HG03025 (cell line): ENCODE measurements around the gene IRGC.
A peak's percentile ranks its signal among the peaks of the same experiment; 100 is the strongest.
"Not testable (repeated sequence)": the region's sequence is repeated elsewhere in the genome, so short reads cannot be mapped to it uniquely, and the experiment has no call there.

Experiments used
- ATAC-seq: cut with Tn5 transposase; IDR thresholded peaks from one replicate; pipeline ENCODE4 v1.9.1; 2021; ENCODE audit warnings: mild to moderate bottlenecking, moderate library complexity; ENCODE audit not compliant: unreplicated experiment, low FRiP score

IRGC gene, protein sequence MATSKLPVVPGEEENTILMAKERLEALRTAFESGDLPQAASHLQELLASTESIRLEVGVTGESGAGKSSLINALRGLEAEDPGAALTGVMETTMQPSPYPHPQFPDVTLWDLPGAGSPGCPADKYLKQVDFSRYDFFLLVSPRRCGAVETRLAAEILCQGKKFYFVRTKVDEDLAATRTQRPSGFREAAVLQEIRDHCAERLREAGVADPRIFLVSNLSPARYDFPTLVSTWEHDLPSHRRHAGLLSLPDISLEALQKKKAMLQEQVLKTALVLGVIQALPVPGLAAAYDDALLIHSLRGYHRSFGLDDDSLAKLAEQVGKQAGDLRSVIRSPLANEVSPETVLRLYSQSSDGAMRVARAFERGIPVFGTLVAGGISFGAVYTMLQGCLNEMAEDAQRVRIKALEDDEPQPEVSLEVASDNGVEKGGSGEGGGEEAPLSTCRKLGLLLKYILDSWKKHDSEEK

DNA sequence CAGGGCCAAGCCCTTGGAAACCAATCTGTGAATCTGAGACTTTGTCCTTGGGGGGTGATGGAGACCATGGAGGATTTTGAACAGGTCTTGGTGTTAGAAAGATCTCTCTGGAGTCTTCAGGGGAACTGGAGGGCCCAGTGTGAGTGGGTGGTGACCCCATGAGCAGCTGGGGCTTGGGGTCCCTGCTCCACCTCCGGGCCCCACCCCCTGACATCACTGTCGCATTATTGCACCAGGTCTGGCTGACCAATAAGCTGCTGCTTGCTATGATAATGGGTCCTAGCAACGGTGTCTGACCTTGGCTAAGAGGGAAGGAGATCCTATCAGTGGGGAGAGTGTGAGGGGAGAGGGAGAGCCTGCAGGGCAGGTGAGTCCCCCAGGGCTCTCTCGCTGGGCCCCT, at the start of gene IRGC:
Gene IRGC (plus strand): TSS at position 301 of the 400 bp plus-strand sequence. CDS start 2,483 bp downstream, outside the sequence.
- ATAC-seq: no peak

DNA sequence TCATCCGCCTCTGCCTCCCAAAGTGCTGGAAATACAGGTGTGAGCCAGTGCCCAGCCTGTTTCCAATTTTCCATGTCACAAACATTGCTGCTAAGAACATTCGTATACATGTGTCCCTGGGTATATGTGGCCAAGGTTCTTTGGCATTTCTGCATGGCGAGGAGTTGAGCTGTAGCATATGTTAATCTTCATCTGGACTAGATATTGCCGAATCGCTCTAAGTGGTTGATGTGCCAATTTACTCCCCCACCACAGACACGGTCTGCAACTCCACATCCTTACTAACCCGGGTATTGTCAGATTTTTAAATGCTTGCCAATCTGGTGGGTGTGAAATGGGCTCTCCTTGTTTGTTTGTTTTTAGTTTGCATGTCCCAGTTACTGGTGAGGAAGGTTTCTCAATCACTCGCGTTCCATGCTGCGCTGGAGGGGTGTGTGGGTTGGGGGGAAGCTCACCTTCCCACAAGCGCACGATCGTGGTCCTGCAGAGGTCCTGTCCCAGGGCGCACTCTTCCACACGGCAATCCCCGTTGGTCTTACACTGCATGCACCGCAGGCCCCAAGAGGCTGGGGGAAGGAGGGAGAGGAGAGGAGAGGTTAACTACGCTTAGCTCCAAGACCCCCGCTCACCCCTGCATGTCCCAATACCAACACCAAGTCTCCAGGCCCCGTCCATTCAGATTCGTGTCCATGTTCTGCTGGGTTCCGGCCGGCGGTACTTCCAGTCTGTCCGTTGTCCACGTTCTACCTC, 48.6 kb upstream of the IRGC start:
- no peak for ATAC-seq

DNA sequence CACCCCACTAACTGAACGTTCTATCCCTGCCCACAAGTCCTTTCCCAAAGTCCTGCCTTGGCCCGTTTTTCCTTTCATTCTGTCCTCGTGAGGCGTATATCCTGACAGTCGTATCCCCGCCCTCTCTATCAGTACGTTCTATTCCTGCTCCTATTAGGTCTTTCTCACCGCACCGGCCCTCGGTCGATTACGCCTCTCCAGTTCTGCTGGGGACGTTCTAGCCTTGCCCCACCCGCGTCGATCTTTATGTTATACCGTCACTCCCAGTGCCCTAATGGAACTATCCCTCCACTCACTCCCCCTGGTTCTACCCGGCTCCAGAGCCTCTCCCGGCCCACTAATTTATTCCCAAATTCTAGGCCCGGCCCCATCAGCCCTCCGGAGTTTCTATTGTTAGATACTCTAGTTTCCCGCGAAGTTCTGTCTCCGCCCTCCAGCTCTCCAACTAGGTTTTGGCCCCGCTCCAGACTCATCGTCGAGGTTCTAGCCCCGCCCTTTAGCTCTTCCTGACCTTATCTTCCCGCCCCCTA, 47.9 kb upstream of the IRGC start:
- ATAC-seq: no peak

DNA sequence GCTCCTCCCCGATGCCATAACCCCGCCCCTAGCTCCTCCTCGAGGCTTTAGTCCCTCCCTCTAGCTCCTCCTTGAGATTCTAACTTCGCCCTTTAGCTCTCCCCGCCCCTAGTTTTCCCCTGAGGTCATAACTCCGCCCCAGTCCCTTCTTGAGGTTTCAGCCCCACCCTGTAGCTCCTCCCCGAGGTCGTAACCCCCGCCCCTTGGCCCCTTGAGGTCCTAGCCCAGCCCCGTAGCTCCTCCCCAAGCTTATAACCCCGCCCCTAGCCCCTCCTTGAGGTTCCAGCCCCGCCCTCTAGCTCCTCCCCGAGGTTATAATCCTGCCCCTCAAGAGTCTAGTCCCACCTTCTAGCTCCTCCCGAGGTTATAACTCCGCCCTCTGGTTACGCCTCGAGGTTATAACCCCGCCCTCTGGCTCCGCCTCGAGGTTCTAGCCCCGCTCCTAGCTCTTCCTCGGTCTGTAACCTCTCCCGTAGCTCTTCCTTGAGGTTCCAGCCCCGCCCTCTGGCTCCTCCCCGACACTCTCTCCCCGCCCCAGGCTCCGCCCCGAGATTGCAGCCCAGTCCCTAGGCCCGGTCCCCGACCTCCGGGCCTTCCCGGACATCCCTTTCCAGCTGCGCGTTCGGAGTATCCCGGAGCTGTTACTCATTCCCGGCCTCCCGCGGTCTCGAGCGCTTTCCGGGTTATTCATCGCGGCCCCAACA, 47.3 kb upstream of the IRGC start:
- peak; percentile 85 for ATAC-seq

DNA sequence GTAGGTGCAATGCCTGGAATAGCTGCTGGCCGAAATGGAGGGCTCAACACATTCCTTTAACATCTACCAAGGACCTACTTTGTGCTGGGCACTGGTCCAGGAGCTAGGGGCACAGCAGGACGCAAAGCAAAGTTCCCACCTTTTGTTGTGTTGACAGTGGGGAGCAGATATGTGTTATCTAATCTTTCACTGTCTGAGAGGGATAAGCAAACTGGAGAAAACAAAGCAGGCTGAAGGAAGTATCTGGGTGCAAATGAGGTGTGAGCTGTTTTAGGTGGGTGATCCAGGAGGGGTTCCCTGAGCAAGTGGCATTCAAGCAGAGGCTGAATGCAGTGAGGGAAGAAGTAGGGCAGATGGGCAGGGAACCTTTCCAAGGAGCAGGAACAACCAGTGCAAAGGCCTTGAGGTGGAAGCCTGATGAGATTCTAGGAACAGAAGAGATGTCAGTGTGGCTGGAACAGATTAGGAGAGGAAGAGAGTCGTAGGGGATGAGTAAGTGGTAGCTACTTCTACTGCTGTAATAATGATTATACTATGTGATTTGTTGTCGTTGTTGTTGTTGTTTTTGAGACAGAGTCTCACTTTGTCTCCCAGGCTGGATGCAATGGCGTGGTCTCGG, 43.7 kb upstream of the IRGC start:
- no peak for ATAC-seq

DNA sequence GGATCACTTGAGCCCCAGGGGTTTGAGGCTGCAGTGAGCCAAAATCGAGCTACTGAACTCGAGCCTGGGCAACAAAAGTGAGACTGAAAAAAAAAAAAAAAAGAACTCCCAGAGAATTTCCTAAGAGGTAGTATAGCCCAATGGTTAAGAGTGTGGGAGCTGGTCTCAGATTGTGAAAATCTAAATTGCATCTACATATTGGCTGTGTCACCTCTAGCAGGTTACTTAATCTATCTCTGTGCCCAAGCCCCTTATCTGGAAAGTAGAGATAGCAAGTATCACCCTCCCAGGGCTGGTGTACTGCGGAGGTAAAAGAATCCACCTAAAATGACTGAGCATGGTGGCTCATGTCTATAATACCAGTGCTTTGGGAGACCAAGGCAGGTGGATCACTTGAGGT, 42.2 kb upstream of the IRGC start:
- ATAC-seq: no peak

DNA sequence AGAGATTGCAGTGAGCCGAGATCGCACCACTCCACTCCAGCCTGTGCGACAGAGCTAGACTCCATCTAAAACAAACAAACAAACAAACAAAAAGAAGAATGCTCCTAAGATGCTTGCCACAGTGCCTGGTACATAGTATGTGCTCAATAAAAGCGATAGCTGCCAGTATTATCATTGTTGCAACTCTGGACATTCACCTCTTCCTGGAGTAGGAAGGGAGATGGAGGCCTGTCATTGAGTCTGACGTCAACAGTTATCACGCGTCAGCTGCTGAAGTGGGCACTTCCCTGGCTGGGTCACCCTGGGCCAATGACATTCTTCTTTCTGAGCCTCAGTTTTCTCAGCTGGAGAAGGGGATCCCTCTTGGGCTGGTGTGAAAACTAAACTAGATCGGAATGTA, 41.7 kb upstream of the IRGC start:
- no peak for ATAC-seq

DNA sequence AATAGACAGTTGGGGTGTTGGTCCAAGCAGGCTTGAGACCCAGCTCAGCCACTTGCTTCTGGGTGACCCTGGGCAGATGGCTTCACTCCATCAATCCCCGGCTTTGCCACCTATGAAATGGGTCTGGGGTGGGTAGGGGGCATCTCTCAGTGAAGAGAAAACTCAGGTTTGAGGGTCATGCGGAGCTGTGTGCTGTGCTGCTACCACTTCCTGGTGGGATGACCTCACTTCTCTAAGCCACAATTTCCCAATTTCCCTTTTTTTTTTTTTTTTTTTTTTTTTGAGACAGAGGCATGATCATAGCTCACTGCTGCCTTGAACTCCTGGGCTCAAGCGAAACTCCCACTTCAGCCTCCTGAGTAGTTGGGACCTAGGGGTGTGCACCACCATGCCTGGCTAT, 41.3 kb upstream of the IRGC start:
- ATAC-seq: no peak

DNA sequence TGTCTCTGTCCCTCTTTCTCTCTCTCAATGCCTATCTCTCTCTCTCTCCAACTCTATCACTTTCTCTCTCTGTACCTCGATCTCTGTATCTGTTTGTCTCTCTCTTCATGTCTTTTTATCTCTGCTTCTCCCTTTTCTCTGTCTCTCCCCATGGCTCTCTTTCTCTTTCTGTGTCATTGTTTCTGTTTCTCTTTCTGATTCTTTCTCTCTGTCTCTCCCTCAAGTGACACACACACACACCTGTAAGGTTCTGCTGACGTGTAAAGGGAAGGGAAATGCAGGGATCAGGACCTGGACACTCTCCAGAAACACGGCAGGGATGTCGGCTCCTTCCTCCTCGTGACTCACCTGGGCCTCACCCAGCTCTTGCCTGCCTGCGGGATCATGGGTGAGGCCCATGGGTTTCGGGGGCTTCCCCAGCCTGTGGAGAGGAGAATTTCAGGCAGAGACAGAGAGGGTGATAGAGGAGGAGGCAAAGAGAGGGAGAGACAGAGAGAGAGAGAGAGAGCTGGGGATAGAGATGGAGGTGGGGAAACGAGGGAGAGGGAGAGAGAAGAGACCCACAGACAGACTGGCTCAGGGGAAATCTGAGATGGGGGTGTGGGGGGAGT, 40.5 kb upstream of the IRGC start:
- ATAC-seq: no peak

DNA sequence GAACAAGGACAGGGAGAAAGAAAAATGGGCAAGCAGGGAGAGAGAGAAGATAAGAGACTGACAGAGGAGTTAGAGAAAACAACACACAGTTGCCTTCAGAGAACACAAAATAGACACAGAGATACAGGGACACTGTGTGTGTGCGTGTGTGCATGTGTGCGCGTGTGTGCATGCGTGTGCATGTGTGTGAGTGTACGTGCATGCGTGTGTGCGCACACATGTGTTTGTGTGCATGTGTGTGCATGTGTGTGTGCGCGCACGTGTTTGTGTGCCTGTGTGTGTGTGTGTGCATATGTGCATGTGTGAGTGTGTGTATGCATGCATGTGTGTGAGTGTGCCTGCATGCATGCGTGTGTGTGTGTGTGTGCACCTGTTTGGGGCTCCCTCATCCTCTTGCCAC, 40.0 kb upstream of the IRGC start:
- ATAC-seq: no peak

DNA sequence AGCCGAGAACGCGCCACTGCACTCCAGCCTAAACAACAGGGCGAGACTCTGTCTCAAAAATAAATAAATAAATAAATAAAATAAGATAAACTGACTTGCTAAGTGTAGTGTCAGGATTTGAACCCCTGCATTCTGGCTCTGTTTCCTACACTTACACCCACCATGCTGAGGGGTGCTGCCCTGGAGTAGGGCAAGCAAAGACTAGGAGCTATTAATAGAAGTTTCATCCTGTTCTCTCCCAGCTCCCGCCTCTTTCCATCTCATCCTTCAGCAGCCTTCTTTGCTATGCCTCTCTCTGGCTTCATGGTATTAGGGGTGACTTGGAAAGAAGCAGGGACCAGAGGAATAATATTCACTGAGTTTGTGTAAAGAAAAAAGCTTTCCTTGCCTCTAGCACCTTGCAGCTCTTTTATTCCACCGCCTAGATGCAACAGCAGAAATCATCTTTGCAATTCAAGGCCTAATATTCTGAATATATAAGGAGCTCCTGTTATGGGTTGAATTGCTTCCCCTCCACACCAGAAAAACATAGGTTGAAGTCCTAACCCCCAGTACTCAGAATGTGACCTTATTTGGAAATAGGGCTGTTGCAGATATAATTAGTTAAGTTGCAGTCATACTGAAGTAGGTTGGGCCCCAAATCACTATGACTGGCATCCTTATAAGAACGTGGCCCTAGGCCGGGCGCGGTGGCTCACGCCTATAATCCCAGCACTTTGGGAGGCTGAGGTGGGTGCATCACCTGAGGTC, 37.2 kb upstream of the IRGC start:
- no peak for ATAC-seq

DNA sequence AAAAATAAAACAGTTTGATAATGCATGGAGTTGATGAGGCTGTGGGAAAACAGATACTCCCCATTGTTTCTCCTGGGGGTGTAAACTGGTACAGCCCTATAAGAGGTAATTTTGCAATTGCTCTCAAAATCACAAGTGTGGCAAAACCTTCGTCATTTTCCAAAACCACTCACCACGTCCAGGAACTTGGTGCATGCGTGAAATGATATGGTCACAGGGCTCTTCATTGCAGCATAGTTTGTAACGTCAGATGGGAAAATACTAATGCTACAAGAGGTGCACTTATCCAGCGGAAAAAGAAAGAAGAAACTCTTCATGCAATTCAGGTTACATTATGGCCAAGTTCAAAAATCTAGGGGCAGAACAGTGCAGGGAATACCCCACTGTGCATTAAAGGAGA, 34.1 kb upstream of the IRGC start:
- no peak for ATAC-seq

DNA sequence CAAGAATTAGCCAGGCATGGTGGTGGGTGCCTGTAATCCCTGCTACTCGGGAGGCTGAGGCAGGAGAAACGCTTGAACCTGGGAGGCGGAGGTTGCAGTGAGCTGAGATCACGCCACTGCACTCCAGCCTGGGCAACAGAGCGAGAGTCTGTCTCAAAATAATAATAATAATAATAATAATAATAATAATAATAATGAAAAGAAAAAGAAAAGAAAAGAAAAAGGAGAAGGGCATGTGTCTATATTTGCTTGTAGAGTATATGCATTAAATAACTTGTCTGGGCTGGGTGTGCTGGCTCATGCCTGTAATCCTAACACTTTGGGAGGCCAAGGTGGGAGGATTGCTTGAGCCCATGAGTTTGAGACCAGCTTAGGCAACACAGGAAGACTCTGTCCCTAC, 33.6 kb upstream of the IRGC start:
- ATAC-seq: not testable (repeated sequence)

DNA sequence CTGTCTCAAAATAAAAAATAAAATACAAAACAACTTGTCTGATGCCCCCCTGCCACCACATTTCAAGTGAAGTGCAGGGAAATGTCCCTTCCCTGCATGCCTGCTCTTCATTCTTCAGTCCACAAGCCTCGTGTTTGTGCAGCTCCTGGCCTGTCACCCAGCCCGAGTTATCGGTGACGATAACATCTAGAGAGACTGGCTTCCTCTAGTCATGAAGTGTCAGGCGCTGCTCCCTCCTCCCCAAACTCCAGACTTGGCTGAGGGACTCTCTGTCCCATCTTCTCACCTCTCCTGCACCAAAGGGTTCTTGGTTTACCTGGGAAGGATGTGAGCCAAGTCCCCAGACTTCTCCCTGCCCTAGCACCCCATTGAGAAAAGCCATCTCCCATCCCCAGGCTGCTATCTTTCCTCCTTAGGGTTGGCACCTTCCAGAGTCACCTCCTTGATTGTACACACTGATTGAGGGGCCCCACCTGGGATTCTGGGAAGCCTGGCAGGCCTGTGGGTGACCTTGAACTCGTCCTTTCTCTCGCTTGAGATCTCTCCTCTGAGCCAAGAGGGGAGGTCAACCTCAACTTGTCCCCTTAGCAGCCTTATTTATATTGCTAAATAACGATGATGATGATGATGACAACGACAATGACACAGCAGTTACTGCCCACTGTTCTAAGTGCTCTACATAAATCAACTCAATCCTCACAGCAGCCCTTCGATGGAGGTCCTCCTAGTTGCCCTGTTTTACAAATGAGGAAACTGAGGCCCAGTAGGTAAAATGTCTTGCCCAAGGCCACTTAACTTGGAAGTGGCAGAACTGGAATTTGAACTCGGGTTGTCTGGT, 32.8 kb upstream of the IRGC start:
- no peak for ATAC-seq

DNA sequence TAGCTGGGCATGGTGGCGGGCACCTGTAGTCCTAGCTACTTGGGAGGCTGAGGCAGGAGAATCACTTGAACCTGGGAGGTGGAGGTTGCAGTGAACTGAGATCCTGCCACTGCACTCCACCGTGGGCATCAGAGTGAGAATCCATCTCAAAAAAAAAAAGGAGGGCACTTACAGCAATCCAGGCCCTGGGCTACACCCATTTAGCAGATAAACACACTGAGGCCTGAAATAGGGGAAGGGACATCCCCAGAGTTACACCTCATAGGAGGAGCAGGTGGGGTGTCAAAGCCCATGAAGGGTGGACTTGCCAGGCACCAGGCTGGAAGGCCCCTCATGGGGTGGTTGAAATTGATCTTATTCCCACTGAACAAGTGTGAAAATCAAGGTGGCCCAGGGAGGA, 32.0 kb upstream of the IRGC start:
- no peak for ATAC-seq

DNA sequence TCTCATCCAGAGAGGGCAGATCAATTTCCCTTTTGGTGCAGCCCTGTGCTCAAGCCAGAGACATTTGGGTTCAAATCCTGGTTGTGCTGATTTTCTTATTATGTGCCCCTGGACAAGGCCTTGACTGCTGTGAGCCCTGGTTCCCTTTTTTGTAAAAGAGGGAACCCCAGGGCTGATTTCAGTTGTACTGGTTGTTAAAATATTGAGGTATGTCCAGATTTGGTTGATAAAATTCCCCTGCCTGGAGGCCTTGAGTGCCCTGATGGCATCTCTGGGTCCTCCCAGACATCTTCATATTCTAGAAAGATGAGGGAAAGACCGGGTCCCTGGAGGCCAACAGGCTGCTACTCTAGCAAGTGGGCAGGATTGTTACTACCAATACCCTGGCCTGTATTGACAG, 31.6 kb upstream of the IRGC start:
- no peak for ATAC-seq

DNA sequence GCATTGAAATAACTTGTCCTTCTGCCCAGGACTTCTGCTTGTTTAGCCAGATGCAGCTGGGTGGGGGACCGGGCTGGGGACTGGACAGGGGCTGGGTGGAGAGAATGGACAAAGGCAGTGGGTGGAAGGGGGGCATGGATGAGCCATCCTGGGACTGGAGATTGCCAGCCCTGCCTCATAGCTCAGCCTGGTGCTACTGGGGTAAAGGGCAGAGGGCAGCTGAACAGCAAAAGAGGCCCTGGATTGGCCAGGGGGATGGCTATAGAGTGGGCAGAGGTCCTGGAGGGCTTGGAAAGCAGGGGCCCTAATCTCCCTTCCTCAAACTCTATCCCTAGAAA, 28.2 kb upstream of the IRGC start:
- no peak for ATAC-seq

DNA sequence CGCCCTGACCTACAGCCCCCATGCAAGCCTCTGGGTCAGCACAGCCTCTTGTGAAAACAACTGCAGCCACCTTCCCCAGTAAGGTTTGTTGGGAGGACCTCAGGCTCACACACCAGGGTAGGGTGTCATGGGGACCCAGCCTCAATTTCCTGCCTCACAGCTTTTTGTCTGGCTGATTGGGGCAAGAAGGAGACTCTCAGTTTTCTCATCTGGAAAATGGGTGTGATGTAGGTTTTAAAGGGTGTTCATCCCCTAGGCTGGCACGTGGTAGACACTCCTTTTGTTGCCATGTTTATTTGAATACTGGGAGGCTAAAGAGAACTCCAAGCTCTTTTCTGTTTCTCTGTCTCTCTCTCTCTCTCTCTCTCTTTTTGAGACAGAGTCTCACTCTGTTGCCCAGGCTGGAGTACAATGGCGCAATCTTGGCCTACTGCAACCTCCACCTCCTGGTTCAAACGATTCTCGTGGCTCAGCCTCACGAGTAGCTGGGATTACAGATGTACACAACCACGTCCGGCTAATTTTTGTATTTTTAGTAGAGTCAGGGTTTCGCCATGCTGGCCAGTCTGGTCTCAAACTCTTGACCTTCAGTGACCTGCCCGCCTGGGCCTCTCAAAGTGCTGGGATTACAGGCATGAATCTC, 27.7 kb upstream of the IRGC start:
- ATAC-seq: no peak
